HepG2 (cell line): ENCODE results near the gene NLRC5. TPM values are rescaled to one million over a fixed set of nuclear protein-coding genes. Genes with fewer than 3 reads are reported as not detected.

Experiments
- ATAC-seq: fragments of 200-7000 bp; cut with Tn5 transposase; 3 replicates; pipeline ENCODE4 v1.9.1; 2020; ENCODE audit warnings: mild to moderate bottlenecking, moderate library complexity
- BruUV-seq: library from RNA; stranded (reverse); fragments of 400-500 nt; replicated peaks from 2 replicates; lab custom pipeline; 2021; lab: Mats Ljungman, UMichigan
- CTCF ChIA-PET: fragments of 300-600 bp; formaldehyde crosslinking; extraction: SDS; loops from one replicate; lab custom pipeline; 2021; ENCODE audit warnings: low total read pairs, inconsistent platforms, low intra/inter-chr PET ratio; lab: Yijun Ruan, JAX
- POLR2A ChIA-PET: fragments of 350-600 bp; sonication (Branson Sonifier 250); formaldehyde crosslinking; loops from one replicate; lab custom pipeline; 2020; ENCODE audit warnings: antibody characterized with exemption, inconsistent platforms; lab: Yijun Ruan, JAX
- DNase-seq: peaks from one replicate; pipeline ENCODE4 v3.0.0-alpha.2; 2015; ENCODE audit warnings: low spot score
- FAIRE-seq: peaks from 3 replicates; lab custom pipeline; 2011; peaks lifted over from hg19 to GRCh38; lab: Jason Lieb, UNC
- H2AFZ ChIP-seq: one replicate; pipeline ENCODE4 v1.6.1; 2011; ENCODE audit warnings: low read length, inconsistent platforms
- H3K27ac ChIP-seq: fragments of 300-600 bp; 3 replicates; pipeline ENCODE4 v1.8.0; 2011; ENCODE audit warnings: mixed run types, mild to moderate bottlenecking, mixed read lengths, low read length, inconsistent platforms; ENCODE audit not compliant: insufficient read depth; ENCODE audit errors: extremely low read length
- H3K27me3 ChIP-seq, 2 experiments: fragments of 200-600 bp in 1 of 2; 2 replicates in 1 of 2; 3 replicates in 1 of 2; pipeline versions ENCODE4 v1.6.0 to v1.8.0; 2011; ENCODE audit warnings: low read length in 2 of 2, mild to moderate bottlenecking in 2 of 2, moderate library complexity in 2 of 2, inconsistent platforms in 1 of 2; ENCODE audit not compliant: insufficient read depth in 2 of 2, control insufficient read depth in 1 of 2
- H3K36me3 ChIP-seq, 2 experiments: fragments of 200-600 bp in 1 of 2; replicated peaks in 1 of 2; 2 replicates in 1 of 2; 3 replicates in 1 of 2; pipeline versions ENCODE4 v1.5.1 to v1.8.0; 2011; ENCODE audit warnings: low read length in 2 of 2, inconsistent platforms in 1 of 2; ENCODE audit not compliant: insufficient read depth in 2 of 2, control insufficient read depth in 1 of 2
- H3K4me1 ChIP-seq: 2 replicates; pipeline ENCODE4 v1.5.1; 2012; ENCODE audit warnings: low read length, inconsistent platforms; ENCODE audit not compliant: insufficient read depth
- H3K4me2 ChIP-seq: 2 replicates; pipeline ENCODE4 v1.6.0; 2011; ENCODE audit warnings: low read depth, low read length, inconsistent platforms
- H3K4me3 ChIP-seq, 3 experiments: fragments of 200-600 bp in 1 of 3; sonication (generic), shearing (Covaris generic) in 1 of 3; replicated peaks in 1 of 3; 2 replicates each; pipeline ENCODE4 v1.5.1; 2011 to 2016; ENCODE audit warnings: low read length in 3 of 3, inconsistent platforms in 2 of 3, low read depth in 2 of 3, mild to moderate bottlenecking in 2 of 3, control low read depth in 1 of 3, mixed read lengths in 1 of 3; ENCODE audit not compliant: insufficient read depth in 1 of 3
- H3K79me2 ChIP-seq: one replicate; pipeline ENCODE4 v1.6.1; 2011; ENCODE audit warnings: low read length, inconsistent platforms; ENCODE audit not compliant: insufficient read depth
- H3K9ac ChIP-seq: 2 replicates; pipeline ENCODE4 v1.6.0; 2011; ENCODE audit warnings: mild to moderate bottlenecking, low read depth, low read length, inconsistent platforms; ENCODE audit not compliant: insufficient read depth
- H3K9me3 ChIP-seq: 2 replicates; pipeline ENCODE4 v1.5.1; 2012; ENCODE audit warnings: mild to moderate bottlenecking, low read length
- H4K20me1 ChIP-seq: 2 replicates; pipeline ENCODE4 v1.6.0; 2011; ENCODE audit warnings: inconsistent platforms, mild to moderate bottlenecking, low read length, moderate library complexity; ENCODE audit not compliant: insufficient read depth
- GATAD2A ChIP-seq: IDR thresholded peaks from 2 replicates; pipeline ENCODE4 v1.6.1; 2016
- MXD4 ChIP-seq: IDR thresholded peaks from 2 replicates; pipeline ENCODE4 v1.6.1; 2016; ENCODE audit warnings: mild to moderate bottlenecking, missing biosample characterization, missing genetic modification reagents
- TEF ChIP-seq: sonication (generic); formaldehyde crosslinking; IDR thresholded peaks from 2 replicates; pipeline ENCODE4 v1.5.0; 2020; ENCODE audit warnings: missing genetic modification reagents
- TFDP2 ChIP-seq: sonication (generic); formaldehyde crosslinking; IDR thresholded peaks from 2 replicates; pipeline ENCODE4 v1.4.0; 2020; ENCODE audit warnings: missing genetic modification reagents
- ZBTB4 ChIP-seq: sonication (generic); formaldehyde crosslinking; IDR thresholded peaks from 2 replicates; pipeline ENCODE4 v1.4.0; 2020; ENCODE audit warnings: missing genetic modification reagents, mild to moderate bottlenecking, borderline replicate concordance
- ZNF205 ChIP-seq: IDR thresholded peaks from 2 replicates; pipeline ENCODE4 v1.6.1; 2018; ENCODE audit warnings: missing biosample characterization, missing genetic modification reagents
- ZNF335 ChIP-seq: sonication (generic); formaldehyde crosslinking; IDR thresholded peaks from 2 replicates; pipeline ENCODE4 v1.4.0; 2020; ENCODE audit warnings: missing genetic modification reagents
- ZNF639 ChIP-seq: conservative IDR thresholded peaks from 2 replicates; pipeline ENCODE4 v1.6.1; 2018; ENCODE audit warnings: missing genetic modification reagents
- ZNF687 ChIP-seq: sonication (generic); formaldehyde crosslinking; IDR thresholded peaks from 2 replicates; pipeline ENCODE4 v1.5.1; 2020; ENCODE audit warnings: mild to moderate bottlenecking, missing genetic modification reagents, moderate library complexity
- ZNF781 ChIP-seq: sonication (generic); formaldehyde crosslinking; IDR thresholded peaks from 2 replicates; pipeline ENCODE4 v1.5.1; 2020; ENCODE audit warnings: borderline replicate concordance, mild to moderate bottlenecking, missing genetic modification reagents; ENCODE audit errors: not compliant biosample characterization
- ZNF878 ChIP-seq: sonication (generic); formaldehyde crosslinking; IDR thresholded peaks from 2 replicates; pipeline ENCODE4 v1.8.1; 2023; ENCODE audit warnings: mild to moderate bottlenecking, missing genetic modification reagents, moderate library complexity
- WGBS: methylation state at CpG from one replicate; pipeline ENCODE4 v1.1.6; 2017; ENCODE audit warnings: low lambda C conversion rate; 5-methylcytosine and 5-hydroxymethylcytosine counted together
- in situ Hi-C: cut with HindIII; loops from 2 replicates; pipeline ENCODE4 v1.10.0; 2017; ENCODE audit warnings: low pct_unique_long_range_greater_than_20kb; ENCODE audit not compliant: extremely low pct_ligation_motif_present
- intact Hi-C: fragments of 100-400 bp; cut with micrococcal nuclease; formaldehyde crosslinking; loops from one replicate; pipeline ENCODE4 v1.10.0; 2022; ENCODE audit not compliant: unreplicated experiment
- polyA plus RNA-seq, 8 experiments: library from polyadenylated mRNA; depleted of rRNA in 3 of 8; stranded (reverse) in 7 of 8; unstranded in 1 of 8; fragments of >200 nt; fragmentation: Illumina TruSeq in 4 of 8; extraction: Trizol in 4 of 8; gene quantifications; 2 replicates each; pipeline versions ENCODE4 v1.2.1 to v1.2.3, GENCODE V29; 2011 to 2016; ENCODE audit warnings: low read depth in 4 of 8, missing spikeins in 1 of 8, mixed read lengths in 1 of 8; ENCODE audit not compliant: insufficient read depth in 1 of 8
- total RNA-seq, 5 experiments: library from RNA; depleted of rRNA; stranded (reverse); fragments of >200 nt; fragmentation: Illumina TruSeq; extraction: Trizol; gene quantifications; 2 replicates each; pipeline ENCODE4 v1.2.3, GENCODE V29; 2016; ENCODE audit warnings: low read depth in 1 of 5

NLRC5 gene
- total and polyA plus RNA-seq, 2 of the 13 experiments (the other 11 are each of a cell fraction or from before 2014, with no cell fraction given), result 6.3 to 12.7 TPM

GRCh38 chr16:57041182-57042156 is 52.1 kb downstream of the NLRC5 start:
- CTCF ChIA-PET, result no interaction called here
- no peak overlapping the region for H3K9ac ChIP-seq
- WGBS, result 52% methylated on average over 12 of the region's 12 CpGs
- no peak for TF ChIP-seq TFDP2 (CRISPR knock-in tag)
- TF ChIP-seq ZNF335 (CRISPR knock-in tag), result no peak
- no peak for TF ChIP-seq ZBTB4 (CRISPR knock-in tag)
- TF ChIP-seq ZNF781 (CRISPR knock-in tag), result no peak
- no peak for TF ChIP-seq ZNF687
- no peak for TF ChIP-seq ZNF205 (CRISPR knock-in tag)
- TF ChIP-seq GATAD2A (CRISPR knock-in tag), result no peak
- no peak for TF ChIP-seq MXD4
- TF ChIP-seq ZNF639 (CRISPR knock-in tag), result no peak
- no peak for TF ChIP-seq TEF (CRISPR knock-in tag)
- TF ChIP-seq ZNF878, result no peak
- H3K27me3 ChIP-seq, result no peaks in the 10 kb centered on the region; a peak in 3 of 5 replicates
- FAIRE-seq (no peak), ATAC-seq (no peak), DNase-seq (no peak)
- H3K4me2 ChIP-seq, result no peak overlapping the region
- POLR2A ChIA-PET, result no interaction called here
- H3K4me1 ChIP-seq, result peaks cover 13% of the 10 kb centered on the region
- no peak overlapping the region for H3K4me3 ChIP-seq
- in situ Hi-C loops (no loop called here), intact Hi-C loops (no loop called here)
- H3K79me2 ChIP-seq, result no peaks in the 10 kb centered on the region
- no peaks in the 10 kb centered on the region for H3K36me3 ChIP-seq
- H3K27ac ChIP-seq, result no peak overlapping the region
- no TSS peak for BruUV-seq
- H2AFZ ChIP-seq, result no peak overlapping the region
- H4K20me1 ChIP-seq, result no peaks in the 10 kb centered on the region
- H3K9me3 ChIP-seq, result no peaks in the 10 kb centered on the region
